Mesothelial cell of epicardium (in vitro differentiated cells): Measurements from ENCODE around the gene CCDC43. TPM values are rescaled to one million over a fixed set of nuclear protein-coding genes. Genes with fewer than 3 reads are reported as not detected.

Experiments
- DNase-seq, 2 experiments: peaks; one replicate each; pipeline ENCODE4 v3.0.0; 2021; ENCODE audit warnings: low spot score in 2 of 2; ENCODE audit not compliant: unreplicated experiment in 2 of 2
- H3K27ac Mint-ChIP-seq: 2 replicates; pipeline ENCODE4 v1.8.0; 2021; ENCODE audit warnings: mixed read lengths
- H3K27me3 Mint-ChIP-seq: 2 replicates; pipeline ENCODE4 v1.8.0; 2021; ENCODE audit warnings: low read depth, mixed read lengths
- H3K36me3 Mint-ChIP-seq: 2 replicates; pipeline ENCODE4 v1.8.0; 2021; ENCODE audit warnings: mixed read lengths
- H3K4me1 Mint-ChIP-seq: 2 replicates; pipeline ENCODE4 v1.8.0; 2021; ENCODE audit warnings: mixed read lengths
- H3K4me3 Mint-ChIP-seq: 2 replicates; pipeline ENCODE4 v1.8.0; 2021; ENCODE audit warnings: mild to moderate bottlenecking, moderate library complexity, mixed read lengths
- H3K9me3 Mint-ChIP-seq: 2 replicates; pipeline ENCODE4 v1.8.0; 2021; ENCODE audit warnings: mixed read lengths
- total RNA-seq: library from RNA; stranded (reverse); gene quantifications from 3 replicates; pipeline ENCODE4 v1.2.1, GENCODE V29; 2021
- TF ChIP-seq, protein P1 (sequence below): fragments of 200-600 bp; sonication (generic); IDR thresholded peaks from one replicate; pipeline ENCODE4 v1.5.0; 2021; ENCODE audit warnings: antibody characterized with exemption; ENCODE audit not compliant: unreplicated experiment

The CCDC43 gene
- total RNA-seq, 1 donor from 2014 or later = 24.9 TPM

GRCh38 chr17:44655983-44656710 is 33.4 kb downstream of the CCDC43 start, which contains the start of gene MEIOC:
MEIOC (plus strand) TSS chr17:44656468; CDS start chr17:44656614, 146 bp downstream.
- Mint-ChIP-seq H3K4me1 (peaks cover 3% of the 10 kb centered on the region), H3K27ac (no peak within 1 kb of the TSS), H3K9me3 (peaks cover 7% of the 10 kb centered on the region), H3K4me3 (peak within 1 kb of the TSS; percentile 66), H3K27me3 (peaks cover 40% of the 10 kb centered on the region), H3K36me3 (peaks cover 3% of the 10 kb centered on the region)
- TF ChIP-seq, protein P1, sequence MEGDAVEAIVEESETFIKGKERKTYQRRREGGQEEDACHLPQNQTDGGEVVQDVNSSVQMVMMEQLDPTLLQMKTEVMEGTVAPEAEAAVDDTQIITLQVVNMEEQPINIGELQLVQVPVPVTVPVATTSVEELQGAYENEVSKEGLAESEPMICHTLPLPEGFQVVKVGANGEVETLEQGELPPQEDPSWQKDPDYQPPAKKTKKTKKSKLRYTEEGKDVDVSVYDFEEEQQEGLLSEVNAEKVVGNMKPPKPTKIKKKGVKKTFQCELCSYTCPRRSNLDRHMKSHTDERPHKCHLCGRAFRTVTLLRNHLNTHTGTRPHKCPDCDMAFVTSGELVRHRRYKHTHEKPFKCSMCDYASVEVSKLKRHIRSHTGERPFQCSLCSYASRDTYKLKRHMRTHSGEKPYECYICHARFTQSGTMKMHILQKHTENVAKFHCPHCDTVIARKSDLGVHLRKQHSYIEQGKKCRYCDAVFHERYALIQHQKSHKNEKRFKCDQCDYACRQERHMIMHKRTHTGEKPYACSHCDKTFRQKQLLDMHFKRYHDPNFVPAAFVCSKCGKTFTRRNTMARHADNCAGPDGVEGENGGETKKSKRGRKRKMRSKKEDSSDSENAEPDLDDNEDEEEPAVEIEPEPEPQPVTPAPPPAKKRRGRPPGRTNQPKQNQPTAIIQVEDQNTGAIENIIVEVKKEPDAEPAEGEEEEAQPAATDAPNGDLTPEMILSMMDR = no peak
- DNase-seq = no peak

- Mint-ChIP-seq H3K27me3 (peaks cover 48% of the 10 kb centered on the region), H3K4me3 (no peak overlapping the region), H3K4me1 (peaks cover 3% of the 10 kb centered on the region), H3K36me3 (peaks cover 3% of the 10 kb centered on the region), H3K9me3 (peaks cover 7% of the 10 kb centered on the region), H3K27ac (no peak overlapping the region)
- TF ChIP-seq, protein P1 = no peak
- no peak for DNase-seq
These were observed 35.6 kb downstream of the CCDC43 start for GRCh38 chr17:44653954-44654353.

GRCh38 chr17:44653384-44653783 is 36.2 kb downstream of the CCDC43 start:
- no peak for DNase-seq
- H3K27ac Mint-ChIP-seq = no peak overlapping the region
- TF ChIP-seq, protein P1 = no peak
- H3K4me1 Mint-ChIP-seq = peaks cover 3% of the 10 kb centered on the region
- peaks cover 7% of the 10 kb centered on the region for H3K9me3 Mint-ChIP-seq
- peaks cover 3% of the 10 kb centered on the region for H3K36me3 Mint-ChIP-seq
- H3K4me3 Mint-ChIP-seq = no peak overlapping the region
- peaks cover 51% of the 10 kb centered on the region for H3K27me3 Mint-ChIP-seq

DNA sequence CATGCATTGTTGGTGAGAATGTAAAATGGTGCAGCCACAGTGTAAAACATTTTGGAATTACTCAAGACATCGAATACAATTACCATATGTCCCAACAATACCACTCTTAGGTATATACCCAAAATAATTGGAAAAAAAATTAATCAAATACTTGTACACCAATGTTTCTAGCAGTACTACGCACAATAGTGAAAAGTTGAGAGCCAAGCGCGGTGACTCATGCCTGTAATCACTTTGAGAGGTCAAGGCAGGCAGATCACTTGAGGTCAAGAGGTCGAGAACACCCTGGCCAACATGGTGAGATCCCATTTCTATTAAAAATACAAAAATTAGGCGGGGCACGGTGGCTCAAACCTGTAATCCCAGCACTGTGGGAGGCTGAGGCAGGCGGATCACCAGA is 36.8 kb downstream of the CCDC43 start:
- no peak for DNase-seq
- no peak overlapping the region for H3K4me3 Mint-ChIP-seq
- TF ChIP-seq, protein P1 = no peak
- peaks cover 54% of the 10 kb centered on the region for H3K27me3 Mint-ChIP-seq
- H3K4me1 Mint-ChIP-seq = peaks cover 3% of the 10 kb centered on the region
- peaks cover 3% of the 10 kb centered on the region for H3K36me3 Mint-ChIP-seq
- no peak overlapping the region for H3K27ac Mint-ChIP-seq
- H3K9me3 Mint-ChIP-seq = peaks cover 7% of the 10 kb centered on the region

DNA sequence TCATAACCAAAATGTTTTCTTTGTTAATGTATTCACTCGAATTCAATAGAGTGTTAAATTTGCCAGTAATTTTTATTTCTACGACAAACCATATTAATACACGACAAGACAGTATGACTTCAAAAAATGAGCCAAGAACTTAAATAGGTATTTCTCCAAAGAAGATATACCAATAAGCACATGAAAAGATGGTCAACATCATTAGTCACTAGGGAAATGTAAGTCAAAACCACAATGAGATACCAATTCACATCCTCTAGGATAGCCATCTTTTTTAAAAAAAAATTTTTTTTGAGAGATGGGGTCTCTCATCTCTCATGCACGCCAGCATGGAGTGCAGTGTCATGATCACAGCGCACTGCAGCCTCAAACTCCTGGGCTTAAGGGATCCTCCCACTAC is 38.3 kb downstream of the CCDC43 start:
- Mint-ChIP-seq H3K27ac (no peak overlapping the region), H3K4me1 (no peaks in the 10 kb centered on the region), H3K27me3 (peaks cover 43% of the 10 kb centered on the region)

More for the DNA sequence above, 38.3 kb downstream of the CCDC43 start:
- TF ChIP-seq, protein P1 = no peak
- Mint-ChIP-seq H3K36me3 (no peaks in the 10 kb centered on the region), H3K4me3 (no peak overlapping the region), H3K9me3 (peaks cover 7% of the 10 kb centered on the region)
- no peak for DNase-seq
